HG02763 (cell line): ENCODE measurements around the gene UQCRC1.

Experiments
- ATAC-seq: cut with Tn5 transposase; IDR thresholded peaks from one replicate; pipeline ENCODE4 v1.9.1; 2021; ENCODE audit warnings: mild to moderate bottlenecking, moderate library complexity; ENCODE audit not compliant: unreplicated experiment

The UQCRC1 gene

GRCh38 chr3:48633743-48634142 lies 24.3 kb upstream of the UQCRC1 start:
- no peak for ATAC-seq

GRCh38 chr3:48633256-48633655 lies 23.8 kb upstream of the UQCRC1 start:
- ATAC-seq: no peak

GRCh38 chr3:48631516-48632448 lies 22.3 kb upstream of the UQCRC1 start:
- ATAC-seq: no peak

GRCh38 chr3:48630833-48631232 lies 21.4 kb upstream of the UQCRC1 start:
- no peak for ATAC-seq

GRCh38 chr3:48630407-48630806 lies 21.0 kb upstream of the UQCRC1 start:
- ATAC-seq: no peak

GRCh38 chr3:48629894-48630293 lies 20.4 kb upstream of the UQCRC1 start:
- ATAC-seq: no peak

- no peak for ATAC-seq
These were observed 19.0 kb upstream of the UQCRC1 start for GRCh38 chr3:48628277-48629017.

- no peak for ATAC-seq
These were observed 16.2 kb upstream of the UQCRC1 start for GRCh38 chr3:48625600-48625999.

- no peak for ATAC-seq
These were observed 15.3 kb upstream of the UQCRC1 start for GRCh38 chr3:48624767-48625166.

- no peak for ATAC-seq
These were observed 14.6 kb upstream of the UQCRC1 start for GRCh38 chr3:48623851-48624547.

- ATAC-seq: no peak
These were observed 12.0 kb upstream of the UQCRC1 start, which contains the start of gene TMEM89 for GRCh38 chr3:48621461-48621869. Gene TMEM89 (minus strand): TSS chr3:48621769. CDS start chr3:48621756, 13 bp downstream.

GRCh38 chr3:48619541-48620524 lies 10.4 kb upstream of the UQCRC1 start:
- ATAC-seq: no peak

- no peak for ATAC-seq
These were observed 8.1 kb upstream of the UQCRC1 start for GRCh38 chr3:48617559-48617958.

- no peak for ATAC-seq
These were observed 4.6 kb upstream of the UQCRC1 start for GRCh38 chr3:48614044-48614443.

GRCh38 chr3:48612309-48612708 lies 2.9 kb upstream of the UQCRC1 start:
- ATAC-seq: no peak

GRCh38 chr3:48607519-48607918 lies 1.9 kb downstream of the UQCRC1 start:
- no peak for ATAC-seq

GRCh38 chr3:48601622-48601994 lies 7.8 kb downstream of the UQCRC1 start:
- ATAC-seq: no peak

GRCh38 chr3:48600711-48601621 lies 8.5 kb downstream of the UQCRC1 start:
- no peak for ATAC-seq
